IPS-15b (cell line): Measurements from ENCODE around the gene PLCG2.
"Not testable (repeated sequence)": the region's sequence is repeated elsewhere in the genome, so short reads cannot be mapped to it uniquely, and the experiment has no call there.

Experiments used
- H3K27me3 ChIP-seq: one replicate; pipeline ENCODE4 v1.6.1; 2013; ENCODE audit warnings: low read length; ENCODE audit not compliant: control insufficient read depth, insufficient read depth
- H3K36me3 ChIP-seq: one replicate; pipeline ENCODE4 v1.6.1; 2013; ENCODE audit warnings: low read length; ENCODE audit not compliant: control insufficient read depth, insufficient read depth
- H3K4me1 ChIP-seq: one replicate; pipeline ENCODE4 v1.6.1; 2013; ENCODE audit warnings: mild to moderate bottlenecking, low read length; ENCODE audit not compliant: control insufficient read depth, insufficient read depth
- H3K4me3 ChIP-seq: one replicate; pipeline ENCODE4 v1.5.1; 2013; ENCODE audit warnings: low read depth, low read length
- H3K9ac ChIP-seq: one replicate; pipeline ENCODE4 v1.6.1; 2013; ENCODE audit warnings: low read depth, mild to moderate bottlenecking, low read length
- H3K9me3 ChIP-seq: one replicate; pipeline ENCODE4 v1.6.1; 2013; ENCODE audit warnings: mild to moderate bottlenecking, low read length; ENCODE audit not compliant: control insufficient read depth, insufficient read depth

Gene PLCG2

GRCh38 chr16:81740169-81740568 is 38.9 kb upstream of the PLCG2 start:
- Histone ChIP-seq H3K9me3 (no peaks in the 10 kb centered on the region), H3K4me1 (peaks cover 3% of the 10 kb centered on the region), H3K9ac (no peak overlapping the region), H3K36me3 (no peaks in the 10 kb centered on the region), H3K27me3 (no peaks in the 10 kb centered on the region), H3K4me3 (no peak overlapping the region)

- H3K27me3 ChIP-seq, H3K4me1 ChIP-seq, H3K4me3 ChIP-seq, H3K9me3 ChIP-seq, H3K9ac ChIP-seq, H3K36me3 ChIP-seq: not testable (repeated sequence)
Measured at GRCh38 chr16:81741430-81741770, 37.7 kb upstream of the PLCG2 start.

- no peak overlapping the region for H3K9ac ChIP-seq
- H3K4me1 ChIP-seq = no peaks in the 10 kb centered on the region
- no peaks in the 10 kb centered on the region for H3K27me3 ChIP-seq
- H3K36me3 ChIP-seq = no peaks in the 10 kb centered on the region
- no peak overlapping the region for H3K4me3 ChIP-seq
- no peaks in the 10 kb centered on the region for H3K9me3 ChIP-seq
Measured at GRCh38 chr16:81744385-81744784, 34.7 kb upstream of the PLCG2 start.

GRCh38 chr16:81744911-81745310 is 34.2 kb upstream of the PLCG2 start:
- no peaks in the 10 kb centered on the region for H3K4me1 ChIP-seq
- no peak overlapping the region for H3K4me3 ChIP-seq
- H3K36me3 ChIP-seq = no peaks in the 10 kb centered on the region

GRCh38 chr16:81745704-81746558 is 33.2 kb upstream of the PLCG2 start:
- H3K9ac ChIP-seq = peak overlapping the region; percentile 49
- H3K4me3 ChIP-seq = peak overlapping the region; percentile 55
- no peaks in the 10 kb centered on the region for H3K9me3 ChIP-seq
- H3K4me1 ChIP-seq = no peaks in the 10 kb centered on the region
- H3K36me3 ChIP-seq = no peaks in the 10 kb centered on the region
- H3K27me3 ChIP-seq = no peaks in the 10 kb centered on the region

More at GRCh38 chr16:81744911-81745310, 34.2 kb upstream of the PLCG2 start:
- Histone ChIP-seq H3K27me3 (no peaks in the 10 kb centered on the region), H3K9ac (peak overlapping the region; percentile 24), H3K9me3 (no peaks in the 10 kb centered on the region)

- H3K9ac ChIP-seq = no peak overlapping the region
- no peaks in the 10 kb centered on the region for H3K9me3 ChIP-seq
- H3K36me3 ChIP-seq = no peaks in the 10 kb centered on the region
- no peaks in the 10 kb centered on the region for H3K4me1 ChIP-seq
- no peaks in the 10 kb centered on the region for H3K27me3 ChIP-seq
- H3K4me3 ChIP-seq = peak overlapping the region; percentile 55
Measured at GRCh38 chr16:81746566-81746965, 32.5 kb upstream of the PLCG2 start.

GRCh38 chr16:81748476-81749198 is 30.5 kb upstream of the PLCG2 start:
- H3K27me3 ChIP-seq = no peaks in the 10 kb centered on the region
- no peaks in the 10 kb centered on the region for H3K36me3 ChIP-seq
- H3K4me3 ChIP-seq = no peak overlapping the region
- H3K9me3 ChIP-seq = no peaks in the 10 kb centered on the region
- H3K4me1 ChIP-seq = no peaks in the 10 kb centered on the region
- H3K9ac ChIP-seq = no peak overlapping the region

GRCh38 chr16:81752225-81752875 is 26.7 kb upstream of the PLCG2 start:
- Histone ChIP-seq H3K27me3 (no peaks in the 10 kb centered on the region), H3K9me3 (no peaks in the 10 kb centered on the region), H3K9ac (no peak overlapping the region), H3K4me1 (no peaks in the 10 kb centered on the region), H3K36me3 (no peaks in the 10 kb centered on the region), H3K4me3 (no peak overlapping the region)

- Histone ChIP-seq H3K27me3 (no peaks in the 10 kb centered on the region), H3K4me1 (no peaks in the 10 kb centered on the region), H3K4me3 (no peak overlapping the region), H3K9ac (no peak overlapping the region), H3K36me3 (no peaks in the 10 kb centered on the region), H3K9me3 (no peaks in the 10 kb centered on the region)
Measured at GRCh38 chr16:81752876-81753227, 26.2 kb upstream of the PLCG2 start.

GRCh38 chr16:81754858-81755257 is 24.2 kb upstream of the PLCG2 start:
- H3K4me1 ChIP-seq = no peaks in the 10 kb centered on the region
- no peaks in the 10 kb centered on the region for H3K36me3 ChIP-seq
- no peak overlapping the region for H3K9ac ChIP-seq
- H3K27me3 ChIP-seq = no peaks in the 10 kb centered on the region
- H3K9me3 ChIP-seq = no peaks in the 10 kb centered on the region
- H3K4me3 ChIP-seq = no peak overlapping the region

- Histone ChIP-seq H3K27me3 (no peaks in the 10 kb centered on the region), H3K4me1 (no peaks in the 10 kb centered on the region), H3K9me3 (no peaks in the 10 kb centered on the region), H3K4me3 (no peak overlapping the region), H3K9ac (no peak overlapping the region), H3K36me3 (peaks cover 2% of the 10 kb centered on the region)
Measured at GRCh38 chr16:81755915-81756614, 23.0 kb upstream of the PLCG2 start.
